HUES6 (cell line): Measurements from ENCODE around the gene PEA15.

ENCODE experiments used
- H3K27ac ChIP-seq: 2 replicates; pipeline ENCODE4 v1.7.0; 2013; ENCODE audit warnings: low read depth, mild to moderate bottlenecking, low read length, inconsistent platforms
- H3K27me3 ChIP-seq: 2 replicates; pipeline ENCODE4 v1.6.1; 2013; ENCODE audit warnings: low read length; ENCODE audit not compliant: control insufficient read depth, insufficient read depth
- H3K36me3 ChIP-seq: 2 replicates; pipeline ENCODE4 v1.6.1; 2013; ENCODE audit warnings: low read length; ENCODE audit not compliant: control insufficient read depth, insufficient read depth
- H3K4me1 ChIP-seq: 2 replicates; pipeline ENCODE4 v1.6.1; 2013; ENCODE audit warnings: low read length; ENCODE audit not compliant: control insufficient read depth, insufficient read depth
- H3K4me3 ChIP-seq: 2 replicates; pipeline ENCODE4 v1.5.1; 2013; ENCODE audit warnings: low read depth, low read length
- H3K9ac ChIP-seq: one replicate; pipeline ENCODE4 v1.6.1; 2013; ENCODE audit warnings: mild to moderate bottlenecking, low read length
- H3K9me3 ChIP-seq: 2 replicates; pipeline ENCODE4 v1.6.1; 2013; ENCODE audit warnings: low read depth, low read length; ENCODE audit not compliant: control insufficient read depth, insufficient read depth

PEA15 gene

DNA sequence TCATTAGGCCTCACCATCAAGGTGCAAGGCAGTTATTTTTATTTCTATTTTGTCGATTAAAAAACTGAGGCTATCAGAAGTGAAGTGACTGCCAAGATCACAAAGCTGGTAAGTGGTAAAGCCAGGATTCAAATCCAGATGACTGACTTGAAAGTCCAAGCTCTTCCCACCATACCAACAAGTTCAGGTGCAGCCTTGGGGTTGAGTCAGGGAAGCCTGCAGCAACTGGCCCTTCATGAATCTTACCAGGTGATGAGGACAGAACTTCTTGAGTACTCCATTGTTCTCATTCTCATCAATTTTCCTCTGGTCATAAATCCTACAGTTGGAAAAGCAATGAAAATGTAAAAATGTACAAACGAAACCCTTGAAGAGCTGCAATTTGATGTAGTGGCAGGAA is 20.2 kb downstream of the PEA15 start:
- Histone ChIP-seq H3K36me3 (peaks cover 97% of the 10 kb centered on the region), H3K9ac (no peak overlapping the region), H3K27ac (no peak overlapping the region), H3K4me3 (no peak overlapping the region), H3K4me1 (no peaks in the 10 kb centered on the region), H3K9me3 (no peaks in the 10 kb centered on the region), H3K27me3 (no peaks in the 10 kb centered on the region)

DNA sequence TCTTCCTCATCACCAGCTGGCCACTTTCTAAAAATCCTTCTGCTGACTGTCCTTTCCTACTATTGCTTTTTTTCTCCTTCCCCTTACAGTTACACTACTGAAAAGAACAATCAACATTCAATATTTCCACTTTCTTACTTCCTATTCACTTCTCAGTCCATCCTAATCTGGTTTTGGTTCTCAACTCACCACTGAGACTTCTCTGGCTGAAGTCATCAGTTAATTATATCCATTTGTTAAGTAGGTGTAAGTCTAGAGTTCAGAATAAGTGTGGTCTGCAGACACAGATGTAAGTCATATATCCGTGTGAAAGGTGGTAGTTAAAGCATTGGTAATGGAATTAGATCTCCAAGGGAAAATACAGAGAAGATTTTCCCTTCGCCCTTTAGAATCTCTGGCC is 21.4 kb downstream of the PEA15 start:
- Histone ChIP-seq H3K27ac (no peak overlapping the region), H3K4me1 (no peaks in the 10 kb centered on the region), H3K9me3 (no peaks in the 10 kb centered on the region), H3K4me3 (no peak overlapping the region), H3K9ac (no peak overlapping the region), H3K36me3 (peaks cover 98% of the 10 kb centered on the region), H3K27me3 (no peaks in the 10 kb centered on the region)

DNA sequence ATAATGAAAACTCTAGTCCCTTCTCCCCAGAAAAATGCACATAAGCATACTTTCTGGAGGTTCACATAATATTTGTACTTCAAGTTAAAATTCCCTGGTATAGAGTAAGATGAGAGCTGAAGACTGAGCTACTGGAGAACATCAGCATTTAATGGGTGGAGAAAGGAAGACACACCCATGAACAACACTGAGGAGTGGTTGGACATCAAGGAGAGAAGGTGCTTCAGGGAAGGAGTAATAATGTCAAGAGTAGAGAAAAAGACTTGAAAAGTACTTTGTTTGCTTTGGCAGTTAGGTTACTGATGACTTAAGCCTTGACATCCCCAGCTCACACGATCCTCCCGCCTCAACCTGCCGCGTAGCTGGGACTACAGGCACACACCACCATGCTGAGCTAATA is 21.9 kb downstream of the PEA15 start:
- no peak overlapping the region for H3K27ac ChIP-seq
- no peaks in the 10 kb centered on the region for H3K4me1 ChIP-seq
- no peak overlapping the region for H3K4me3 ChIP-seq
- H3K9me3 ChIP-seq, result no peaks in the 10 kb centered on the region
- no peak overlapping the region for H3K9ac ChIP-seq
- no peaks in the 10 kb centered on the region for H3K27me3 ChIP-seq
- peaks cover 98% of the 10 kb centered on the region for H3K36me3 ChIP-seq

DNA sequence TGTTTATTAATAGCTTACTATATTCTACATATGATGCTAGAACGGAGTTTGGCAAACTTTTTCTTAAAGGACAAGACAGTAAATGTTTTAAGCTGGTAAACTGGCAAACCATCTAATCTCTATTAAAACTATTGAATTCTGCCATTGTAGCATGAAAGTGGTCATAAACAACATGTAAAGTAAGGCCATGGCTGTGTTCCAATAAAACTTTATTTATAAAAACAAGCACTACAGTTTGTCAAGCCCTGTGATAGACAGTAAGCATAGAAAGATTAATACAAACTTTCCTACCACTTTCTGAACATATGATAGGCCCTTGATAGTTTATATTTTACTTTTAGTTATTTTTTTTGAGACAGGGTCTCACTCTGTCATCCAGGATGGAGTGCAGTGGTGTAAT is 22.4 kb downstream of the PEA15 start:
- H3K27ac ChIP-seq, result no peak overlapping the region
- H3K4me1 ChIP-seq, result no peaks in the 10 kb centered on the region
- H3K27me3 ChIP-seq, result no peaks in the 10 kb centered on the region
- no peak overlapping the region for H3K4me3 ChIP-seq
- H3K36me3 ChIP-seq, result peaks cover 95% of the 10 kb centered on the region
- H3K9ac ChIP-seq, result no peak overlapping the region
- H3K9me3 ChIP-seq, result no peaks in the 10 kb centered on the region

DNA sequence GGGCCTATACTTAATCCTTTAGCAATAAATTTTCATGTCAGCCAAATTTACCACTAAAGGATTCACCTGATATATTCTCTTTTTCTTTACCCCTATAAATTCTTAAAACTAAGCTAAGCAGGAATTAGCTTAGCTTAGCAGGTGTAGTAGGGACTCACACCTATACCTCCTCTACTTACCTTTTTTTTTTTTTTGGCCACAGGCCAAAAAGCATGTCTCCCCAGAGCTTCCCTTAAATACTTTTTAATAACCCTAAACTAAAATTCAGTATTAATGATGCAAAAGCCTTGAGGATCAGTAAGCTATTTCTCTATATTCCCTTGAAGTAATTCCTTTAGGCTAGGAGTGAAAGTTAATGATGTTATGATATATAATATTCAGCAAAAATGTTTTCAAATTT is 23.2 kb downstream of the PEA15 start:
- no peaks in the 10 kb centered on the region for H3K9me3 ChIP-seq
- H3K4me1 ChIP-seq, result no peaks in the 10 kb centered on the region
- H3K36me3 ChIP-seq, result peaks cover 93% of the 10 kb centered on the region
- H3K27ac ChIP-seq, result no peak overlapping the region
- no peaks in the 10 kb centered on the region for H3K27me3 ChIP-seq
- H3K4me3 ChIP-seq, result no peak overlapping the region
- H3K9ac ChIP-seq, result no peak overlapping the region

DNA sequence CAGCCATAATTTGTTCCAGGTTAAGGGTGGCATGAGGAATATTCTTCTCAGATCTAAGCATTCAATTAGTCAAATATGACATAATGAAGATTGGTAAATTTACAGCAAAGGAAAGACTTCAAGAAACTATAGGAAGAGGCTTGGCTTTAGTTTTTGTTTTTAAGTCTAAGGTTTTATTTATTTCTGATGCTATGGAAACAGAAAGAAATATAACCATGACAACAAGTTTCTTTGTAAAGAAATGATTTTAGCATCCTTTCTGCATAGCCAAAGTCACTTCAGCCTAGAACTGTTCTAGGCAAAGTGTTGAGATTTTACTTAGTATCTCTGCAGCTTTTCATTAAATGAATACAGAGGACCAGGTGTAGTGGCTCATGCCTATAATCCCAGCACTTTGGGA is 27.7 kb downstream of the PEA15 start:
- no peak overlapping the region for H3K4me3 ChIP-seq
- no peaks in the 10 kb centered on the region for H3K4me1 ChIP-seq
- no peaks in the 10 kb centered on the region for H3K9me3 ChIP-seq
- H3K27me3 ChIP-seq, result no peaks in the 10 kb centered on the region
- peaks cover 92% of the 10 kb centered on the region for H3K36me3 ChIP-seq
- no peak overlapping the region for H3K9ac ChIP-seq
- H3K27ac ChIP-seq, result no peak overlapping the region

DNA sequence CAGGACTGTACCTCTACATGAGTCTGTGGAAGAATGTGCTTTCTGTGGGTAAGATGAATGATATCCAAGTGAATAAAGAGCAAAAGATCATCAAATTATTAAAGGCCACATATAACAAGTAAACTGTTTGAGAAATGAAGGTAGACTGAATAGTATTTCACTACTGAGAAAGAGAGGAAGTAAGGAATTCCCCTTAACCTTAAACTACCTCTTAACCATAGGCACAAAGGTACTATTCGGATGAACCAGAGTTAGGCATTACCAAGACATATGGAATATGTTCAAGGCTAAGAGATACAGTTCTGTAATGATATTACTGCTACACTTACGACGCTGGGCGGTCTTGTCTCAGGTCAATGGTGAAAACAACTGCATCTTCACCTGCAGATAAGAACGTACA is 31.6 kb downstream of the PEA15 start:
- no peak overlapping the region for H3K9ac ChIP-seq
- H3K27ac ChIP-seq, result no peak overlapping the region
- no peaks in the 10 kb centered on the region for H3K27me3 ChIP-seq
- no peaks in the 10 kb centered on the region for H3K9me3 ChIP-seq
- peaks cover 92% of the 10 kb centered on the region for H3K36me3 ChIP-seq
- H3K4me1 ChIP-seq, result no peaks in the 10 kb centered on the region
- H3K4me3 ChIP-seq, result no peak overlapping the region

DNA sequence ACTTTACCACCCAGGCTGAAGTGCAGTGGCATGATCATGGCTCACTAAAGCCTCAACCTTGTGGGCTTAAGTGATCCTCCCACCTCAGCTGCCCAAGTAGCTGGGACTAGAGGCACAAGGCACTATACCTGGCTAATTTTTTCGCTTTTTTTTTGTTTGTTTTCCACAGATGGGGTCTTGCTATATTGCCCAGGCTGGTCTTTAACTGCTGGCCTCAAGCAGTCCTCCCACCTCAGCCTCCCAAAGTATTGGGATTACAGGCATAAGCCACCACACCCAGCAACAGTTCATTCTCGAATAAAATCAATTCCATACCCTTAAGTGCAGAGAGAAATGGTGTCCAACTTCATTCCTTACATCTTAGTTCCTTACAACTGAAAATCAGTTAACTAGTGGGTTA is 32.4 kb downstream of the PEA15 start:
- Histone ChIP-seq H3K27ac (no peak overlapping the region), H3K9me3 (no peaks in the 10 kb centered on the region), H3K9ac (no peak overlapping the region), H3K36me3 (peaks cover 93% of the 10 kb centered on the region), H3K4me3 (no peak overlapping the region), H3K4me1 (no peaks in the 10 kb centered on the region), H3K27me3 (no peaks in the 10 kb centered on the region)

DNA sequence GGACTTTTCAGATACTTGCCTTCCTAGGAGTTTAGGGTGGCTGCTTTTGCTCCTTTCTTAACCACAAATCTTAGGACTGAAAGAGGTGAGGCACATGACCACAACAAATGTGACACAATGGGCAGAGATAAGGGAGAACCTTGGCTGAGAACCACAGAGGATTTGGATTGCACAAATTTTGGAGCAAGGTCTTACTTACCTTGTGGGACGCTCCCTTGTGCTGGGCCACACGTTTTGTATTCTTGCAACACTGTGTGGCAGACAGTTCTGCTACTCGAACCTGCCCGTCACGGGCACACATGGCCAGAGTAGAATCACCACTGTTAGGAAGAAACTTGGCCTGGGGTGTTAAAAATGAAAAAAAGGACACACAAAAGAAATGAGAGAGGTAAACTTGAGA is 33.2 kb downstream of the PEA15 start:
- H3K27ac ChIP-seq, result no peak overlapping the region
- peaks cover 94% of the 10 kb centered on the region for H3K36me3 ChIP-seq
- no peak overlapping the region for H3K4me3 ChIP-seq
- no peaks in the 10 kb centered on the region for H3K9me3 ChIP-seq
- H3K9ac ChIP-seq, result no peak overlapping the region
- H3K4me1 ChIP-seq, result no peaks in the 10 kb centered on the region
- no peaks in the 10 kb centered on the region for H3K27me3 ChIP-seq

DNA sequence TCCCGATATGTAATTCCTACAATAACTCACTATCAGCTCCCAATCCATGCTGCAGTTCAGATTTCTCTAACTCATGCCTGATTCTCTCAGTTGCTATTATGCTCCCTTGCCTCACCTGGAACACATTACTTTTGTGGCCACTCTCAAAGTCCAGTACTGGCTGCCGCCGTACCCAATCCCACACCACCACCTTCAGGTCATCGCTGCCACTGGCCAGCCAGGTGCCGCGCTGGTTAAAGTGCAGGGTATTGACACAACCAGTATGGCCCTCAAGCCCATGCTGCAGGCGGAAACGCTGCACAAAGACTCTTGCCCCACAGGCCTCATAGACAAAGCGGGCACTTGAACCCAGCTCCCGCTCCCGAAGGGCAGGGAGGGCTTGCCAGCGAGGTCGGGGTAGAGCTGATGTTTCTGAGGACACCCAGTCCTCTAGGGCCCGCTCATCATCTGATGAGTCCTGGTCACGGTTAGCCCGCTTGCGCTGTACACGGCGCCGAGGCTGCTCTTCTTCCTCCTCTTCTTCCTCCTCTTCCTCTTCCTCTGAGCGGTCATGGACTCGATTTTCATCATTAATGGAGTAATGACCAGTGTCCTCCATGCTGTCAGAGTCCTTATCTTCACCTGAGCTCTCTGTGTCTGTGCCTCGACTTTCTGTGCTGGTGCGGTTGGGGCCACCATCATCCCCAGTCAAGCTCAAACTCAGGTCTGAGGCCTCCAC is 34.6 kb downstream of the PEA15 start:
- H3K27ac ChIP-seq, result no peak overlapping the region
- no peaks in the 10 kb centered on the region for H3K9me3 ChIP-seq
- no peaks in the 10 kb centered on the region for H3K4me1 ChIP-seq
- H3K4me3 ChIP-seq, result no peak overlapping the region
- H3K9ac ChIP-seq, result no peak overlapping the region
- peaks cover 92% of the 10 kb centered on the region for H3K36me3 ChIP-seq
- H3K27me3 ChIP-seq, result no peaks in the 10 kb centered on the region

DNA sequence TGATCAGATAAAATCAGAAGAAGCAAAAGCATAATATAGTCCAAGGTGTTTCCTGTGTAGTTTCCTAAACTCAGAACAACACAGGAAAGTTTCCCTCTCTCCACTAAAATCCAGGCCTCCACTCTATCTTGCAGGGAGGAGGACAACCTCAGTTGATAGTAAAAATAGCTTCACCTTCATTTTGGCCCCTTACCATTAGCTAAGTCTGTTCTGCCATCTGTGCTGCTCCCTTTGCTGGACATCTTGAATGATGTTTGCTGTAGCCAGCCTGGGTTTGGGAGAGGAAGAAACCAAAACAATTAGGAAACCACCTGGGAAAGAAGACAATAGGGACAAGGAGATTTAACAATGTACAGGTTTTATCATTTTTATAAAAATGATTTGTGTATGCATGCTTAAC is 38.6 kb downstream of the PEA15 start:
- Histone ChIP-seq H3K27me3 (no peaks in the 10 kb centered on the region), H3K27ac (no peak overlapping the region), H3K9me3 (no peaks in the 10 kb centered on the region), H3K4me1 (no peaks in the 10 kb centered on the region), H3K4me3 (no peak overlapping the region), H3K9ac (no peak overlapping the region), H3K36me3 (peaks cover 52% of the 10 kb centered on the region)

DNA sequence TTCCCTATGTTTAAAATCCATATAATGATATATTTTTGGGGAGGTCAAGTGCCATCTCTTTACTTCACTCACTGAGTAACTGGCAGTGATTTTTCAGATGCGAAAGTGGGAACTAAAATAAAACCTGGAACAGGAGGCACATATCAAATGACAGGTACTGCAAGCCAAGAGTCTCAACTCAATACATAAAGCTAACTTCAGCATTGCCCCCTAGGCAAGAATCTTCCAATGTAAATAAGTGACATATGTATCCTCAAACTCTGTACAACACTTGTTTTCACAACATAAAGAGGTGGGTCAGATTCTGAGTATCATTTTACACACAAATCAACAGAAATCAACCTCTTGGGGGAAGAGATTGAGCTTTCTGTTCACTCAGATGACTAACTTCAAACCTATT is 39.0 kb downstream of the PEA15 start:
- H3K9me3 ChIP-seq, result no peaks in the 10 kb centered on the region
- peaks cover 48% of the 10 kb centered on the region for H3K36me3 ChIP-seq
- H3K4me1 ChIP-seq, result no peaks in the 10 kb centered on the region
- no peaks in the 10 kb centered on the region for H3K27me3 ChIP-seq
- H3K9ac ChIP-seq, result no peak overlapping the region
- no peak overlapping the region for H3K27ac ChIP-seq
- no peak overlapping the region for H3K4me3 ChIP-seq
